Ishikawa (cell line): ENCODE measurements around the gene MAN1A2.
A peak's percentile ranks its signal among the peaks of the same experiment; 100 is the strongest.

Experiments
- CEBPB ChIP-seq: IDR thresholded peaks from 2 replicates; pipeline ENCODE4 v1.6.1; 2012
- CREB1 ChIP-seq: IDR thresholded peaks from 2 replicates; pipeline ENCODE4 v1.6.1; 2012; ENCODE audit warnings: low read depth
- EGR1 ChIP-seq: IDR thresholded peaks from 2 replicates; pipeline ENCODE4 v1.6.1; 2012
- EP300 ChIP-seq: IDR thresholded peaks from 2 replicates; pipeline ENCODE4 v1.6.1; 2012; ENCODE audit warnings: borderline replicate concordance
- FOXM1 ChIP-seq: IDR thresholded peaks from 2 replicates; pipeline ENCODE4 v1.6.1; 2012; ENCODE audit warnings: low read depth, borderline replicate concordance
- NFIC ChIP-seq: IDR thresholded peaks from 2 replicates; pipeline ENCODE4 v1.6.1; 2012
- RAD21 ChIP-seq: IDR thresholded peaks from 2 replicates; pipeline ENCODE4 v1.6.1; 2012; ENCODE audit warnings: low read depth
- TAF1 ChIP-seq: IDR thresholded peaks from 2 replicates; pipeline ENCODE4 v1.6.1; 2012; ENCODE audit warnings: low read depth, mild to moderate bottlenecking
- TCF12 ChIP-seq: IDR thresholded peaks from 2 replicates; pipeline ENCODE4 v1.6.1; 2012; ENCODE audit warnings: low read depth
- TEAD4 ChIP-seq: IDR thresholded peaks from 2 replicates; pipeline ENCODE4 v1.6.1; 2012
- YY1 ChIP-seq: IDR thresholded peaks from 2 replicates; pipeline ENCODE4 v1.6.1; 2012; ENCODE audit warnings: low read depth
- ZBTB7A ChIP-seq: IDR thresholded peaks from 2 replicates; pipeline ENCODE4 v1.6.1; 2012; ENCODE audit warnings: low read depth
- TF ChIP-seq, protein P1 (sequence below): IDR thresholded peaks from 2 replicates; pipeline ENCODE4 v1.6.1; 2012; ENCODE audit warnings: low read depth, mild to moderate bottlenecking
- TF ChIP-seq, protein P2 (sequence below): IDR thresholded peaks from 2 replicates; pipeline ENCODE4 v1.6.1; 2012
- TF ChIP-seq, protein P3 (sequence below): IDR thresholded peaks from 2 replicates; pipeline ENCODE4 v1.6.1; 2012

Gene MAN1A2

DNA sequence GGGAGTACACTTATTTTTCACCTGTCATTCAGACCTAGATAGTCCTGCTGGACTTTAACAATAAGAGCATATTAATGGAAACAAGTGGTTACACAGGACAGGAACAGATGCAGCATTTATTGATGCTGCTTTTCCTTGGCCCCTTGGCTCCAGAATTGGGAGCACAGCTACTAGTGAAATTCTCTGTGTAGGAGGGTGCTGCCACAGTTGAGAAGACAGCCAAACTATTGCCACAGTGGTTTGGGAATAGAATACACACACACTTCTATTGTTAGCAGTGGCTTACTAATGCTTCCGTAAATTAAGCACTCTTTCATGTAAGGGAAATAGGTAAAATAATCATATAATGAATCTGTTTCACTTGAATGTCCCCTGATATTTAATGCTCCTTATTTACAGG lies 133.3 kb downstream of the MAN1A2 start:
- TF ChIP-seq ZBTB7A = no peak
- no peak for TF ChIP-seq TEAD4
- TF ChIP-seq YY1 = no peak
- no peak for TF ChIP-seq FOXM1
- no peak for TF ChIP-seq EP300
- no peak for TF ChIP-seq CREB1
- no peak for TF ChIP-seq EGR1
- TF ChIP-seq, protein P1, sequence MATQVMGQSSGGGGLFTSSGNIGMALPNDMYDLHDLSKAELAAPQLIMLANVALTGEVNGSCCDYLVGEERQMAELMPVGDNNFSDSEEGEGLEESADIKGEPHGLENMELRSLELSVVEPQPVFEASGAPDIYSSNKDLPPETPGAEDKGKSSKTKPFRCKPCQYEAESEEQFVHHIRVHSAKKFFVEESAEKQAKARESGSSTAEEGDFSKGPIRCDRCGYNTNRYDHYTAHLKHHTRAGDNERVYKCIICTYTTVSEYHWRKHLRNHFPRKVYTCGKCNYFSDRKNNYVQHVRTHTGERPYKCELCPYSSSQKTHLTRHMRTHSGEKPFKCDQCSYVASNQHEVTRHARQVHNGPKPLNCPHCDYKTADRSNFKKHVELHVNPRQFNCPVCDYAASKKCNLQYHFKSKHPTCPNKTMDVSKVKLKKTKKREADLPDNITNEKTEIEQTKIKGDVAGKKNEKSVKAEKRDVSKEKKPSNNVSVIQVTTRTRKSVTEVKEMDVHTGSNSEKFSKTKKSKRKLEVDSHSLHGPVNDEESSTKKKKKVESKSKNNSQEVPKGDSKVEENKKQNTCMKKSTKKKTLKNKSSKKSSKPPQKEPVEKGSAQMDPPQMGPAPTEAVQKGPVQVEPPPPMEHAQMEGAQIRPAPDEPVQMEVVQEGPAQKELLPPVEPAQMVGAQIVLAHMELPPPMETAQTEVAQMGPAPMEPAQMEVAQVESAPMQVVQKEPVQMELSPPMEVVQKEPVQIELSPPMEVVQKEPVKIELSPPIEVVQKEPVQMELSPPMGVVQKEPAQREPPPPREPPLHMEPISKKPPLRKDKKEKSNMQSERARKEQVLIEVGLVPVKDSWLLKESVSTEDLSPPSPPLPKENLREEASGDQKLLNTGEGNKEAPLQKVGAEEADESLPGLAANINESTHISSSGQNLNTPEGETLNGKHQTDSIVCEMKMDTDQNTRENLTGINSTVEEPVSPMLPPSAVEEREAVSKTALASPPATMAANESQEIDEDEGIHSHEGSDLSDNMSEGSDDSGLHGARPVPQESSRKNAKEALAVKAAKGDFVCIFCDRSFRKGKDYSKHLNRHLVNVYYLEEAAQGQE = no peak

DNA sequence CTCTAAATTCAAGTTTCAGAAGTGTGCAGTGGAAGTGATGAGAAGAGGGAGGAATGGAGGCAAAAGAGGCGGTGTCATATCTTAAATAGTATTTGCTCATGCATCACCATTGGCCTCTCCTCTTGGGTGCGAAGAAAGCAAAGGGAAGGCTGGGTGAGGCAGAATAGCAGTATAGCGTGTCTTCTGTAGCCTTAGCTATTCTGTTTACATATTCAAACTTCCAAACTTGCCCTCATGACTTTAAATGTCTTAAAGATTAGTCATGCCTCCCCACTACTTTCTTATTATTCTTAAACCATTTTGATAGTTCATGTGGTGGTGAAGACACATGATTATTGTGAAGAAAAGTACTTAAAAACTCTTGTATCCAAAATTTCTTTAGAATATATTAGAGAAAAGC lies 134.0 kb downstream of the MAN1A2 start:
- TF ChIP-seq TAF1 (no peak), CREB1 (no peak), TCF12 (no peak), NFIC (no peak), RAD21 (no peak), EP300 (no peak), ZBTB7A (no peak), YY1 (no peak), CEBPB (no peak), FOXM1 (no peak), EGR1 (no peak)
- TF ChIP-seq, protein P2, sequence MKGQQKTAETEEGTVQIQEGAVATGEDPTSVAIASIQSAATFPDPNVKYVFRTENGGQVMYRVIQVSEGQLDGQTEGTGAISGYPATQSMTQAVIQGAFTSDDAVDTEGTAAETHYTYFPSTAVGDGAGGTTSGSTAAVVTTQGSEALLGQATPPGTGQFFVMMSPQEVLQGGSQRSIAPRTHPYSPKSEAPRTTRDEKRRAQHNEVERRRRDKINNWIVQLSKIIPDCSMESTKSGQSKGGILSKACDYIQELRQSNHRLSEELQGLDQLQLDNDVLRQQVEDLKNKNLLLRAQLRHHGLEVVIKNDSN = no peak
- TF ChIP-seq, protein P3, sequence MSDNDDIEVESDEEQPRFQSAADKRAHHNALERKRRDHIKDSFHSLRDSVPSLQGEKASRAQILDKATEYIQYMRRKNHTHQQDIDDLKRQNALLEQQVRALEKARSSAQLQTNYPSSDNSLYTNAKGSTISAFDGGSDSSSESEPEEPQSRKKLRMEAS = no peak
- TF ChIP-seq, protein P1 = no peak

DNA sequence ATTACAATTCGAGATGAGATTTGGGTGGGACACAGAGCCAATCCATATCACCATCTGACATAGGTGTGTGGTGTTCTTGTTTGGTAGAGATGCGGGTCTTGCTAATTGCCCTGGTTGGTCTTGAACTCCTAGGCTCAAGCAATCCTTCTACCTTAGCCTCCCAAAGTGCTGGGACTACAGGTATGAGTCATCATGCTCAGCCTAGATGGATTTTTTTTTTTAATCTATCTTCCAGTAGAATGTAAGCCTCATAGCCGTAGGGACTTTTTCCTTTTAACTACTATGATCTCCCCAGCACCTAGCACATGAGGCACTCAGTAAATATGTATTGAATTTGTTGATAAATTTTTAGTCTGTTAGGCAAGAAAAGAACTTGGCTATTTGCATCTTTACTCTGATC lies 144.0 kb downstream of the MAN1A2 start:
- TF ChIP-seq, protein P2 = no peak

DNA sequence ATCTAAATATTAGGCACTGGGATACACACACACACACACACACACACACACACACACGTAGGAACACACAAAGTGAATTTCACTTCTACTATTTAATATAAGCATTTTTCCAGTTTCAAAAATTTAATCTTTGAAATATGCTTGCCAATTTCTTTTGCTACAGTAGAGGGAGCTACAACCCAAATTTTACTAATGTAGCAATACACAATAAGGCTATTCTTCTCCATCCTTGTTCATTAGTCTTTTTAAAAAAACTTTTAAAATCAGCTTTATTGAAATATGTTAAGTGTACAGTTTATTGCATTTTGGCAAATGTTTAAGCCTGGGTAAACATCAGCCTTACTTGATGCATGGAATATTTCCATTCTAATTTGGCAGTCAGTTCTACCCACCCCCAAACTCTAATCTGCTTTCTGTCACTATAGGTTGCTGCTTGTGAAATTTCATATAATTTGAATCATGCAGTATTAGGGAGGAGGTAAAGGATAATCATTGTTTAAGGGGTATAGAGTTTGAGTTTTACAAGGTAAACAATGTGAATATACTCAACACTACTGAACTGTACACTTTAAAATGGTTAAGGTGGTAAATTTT lies 145.6 kb downstream of the MAN1A2 start:
- peak; percentile 54 for TF ChIP-seq RAD21
- no peak for TF ChIP-seq TAF1

DNA sequence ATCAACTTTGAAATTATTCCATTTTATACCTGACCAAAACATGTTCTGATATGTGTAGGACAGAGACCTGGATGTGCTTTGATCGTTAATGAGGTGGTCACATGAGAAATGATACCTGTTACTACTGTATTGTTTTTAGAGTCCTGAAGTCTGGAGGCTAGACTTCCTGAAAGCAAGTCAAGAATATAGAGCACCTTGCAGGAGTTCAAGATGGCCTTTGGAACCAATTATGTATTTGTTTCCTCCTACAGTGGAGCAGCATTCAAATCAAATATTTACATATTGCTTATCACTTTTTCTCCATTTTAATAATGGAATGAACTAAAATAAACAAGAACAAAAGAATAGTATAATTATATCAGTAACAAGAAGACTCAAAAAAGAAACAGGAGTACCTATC lies 155.9 kb downstream of the MAN1A2 start:
- TF ChIP-seq, protein P3 = no peak
- TF ChIP-seq ZBTB7A (no peak), TCF12 (no peak), TAF1 (no peak), CEBPB (no peak), YY1 (no peak), TEAD4 (no peak), CREB1 (no peak)
- TF ChIP-seq, protein P2 = no peak
- TF ChIP-seq, protein P1 = no peak
